HL-60 (cell line): ENCODE results near the gene CNNM3.

Source experiments
- DNase-seq, 2 experiments: peaks; one replicate each; pipeline ENCODE4 v3.0.0-alpha.2; 2010 to 2020; ENCODE audit warnings: low read depth in 1 of 2, low spot score in 1 of 2
- H3K27ac ChIP-seq: fragments of 250-450 bp; sonication (Bioruptor Pico); replicated peaks from 2 replicates; pipeline ENCODE4 v1.5.1; 2020; ENCODE audit warnings: mild to moderate bottlenecking, moderate library complexity
- H3K27me3 ChIP-seq: fragments of 250-450 bp; sonication (Bioruptor Pico); 2 replicates; pipeline ENCODE4 v1.5.1; 2021; ENCODE audit warnings: mild to moderate bottlenecking, moderate library complexity; ENCODE audit not compliant: insufficient read depth, poor library complexity, severe bottlenecking
- H3K4me3 ChIP-seq: replicated peaks from 2 replicates; pipeline ENCODE4 v1.5.1; 2011; ENCODE audit warnings: mild to moderate bottlenecking, control low read depth, low read length; ENCODE audit not compliant: insufficient read depth
- CTCF ChIP-seq: IDR thresholded peaks from one replicate; pipeline ENCODE4 v1.5.1; 2011; ENCODE audit warnings: low read length, control low read depth, inconsistent platforms; ENCODE audit not compliant: insufficient read depth
- GABPA ChIP-seq: IDR thresholded peaks from 2 replicates; pipeline ENCODE4 v1.6.1; 2012; ENCODE audit warnings: low read depth
- POLR2AphosphoS5 ChIP-seq: IDR thresholded peaks from 2 replicates; pipeline ENCODE4 v1.6.1; 2012; ENCODE audit warnings: low read depth
- REST ChIP-seq: IDR thresholded peaks from 2 replicates; pipeline ENCODE4 v1.6.1; 2012; ENCODE audit warnings: low read depth; ENCODE audit not compliant: insufficient replicate concordance
- SPI1 ChIP-seq: IDR thresholded peaks from 2 replicates; pipeline ENCODE4 v1.6.1; 2012; ENCODE audit warnings: low read depth, mild to moderate bottlenecking, borderline replicate concordance

Gene CNNM3

GRCh38 chr2:96870626-96871255 is 54.7 kb downstream of the CNNM3 start:
- TF ChIP-seq CTCF (no peak), POLR2AphosphoS5 (no peak), GABPA (no peak), SPI1 (no peak), REST (no peak)
- Histone ChIP-seq H3K4me3 (no peak overlapping the region), H3K27me3 (peaks cover 26% of the 10 kb centered on the region), H3K27ac (no peak overlapping the region)
- DNase-seq: no peak

GRCh38 chr2:96872591-96873349 is 56.7 kb downstream of the CNNM3 start:
- no peak overlapping the region for H3K4me3 ChIP-seq
- TF ChIP-seq CTCF (no peak), POLR2AphosphoS5 (no peak), REST (no peak)
- peaks cover 26% of the 10 kb centered on the region for H3K27me3 ChIP-seq
- DNase-seq: no peak
- no peak overlapping the region for H3K27ac ChIP-seq

- no peak overlapping the region for H3K4me3 ChIP-seq
- H3K27me3 ChIP-seq: peaks cover 26% of the 10 kb centered on the region
- no peak for DNase-seq
- TF ChIP-seq REST (no peak), GABPA (no peak), CTCF (no peak), POLR2AphosphoS5 (no peak), SPI1 (no peak)
- H3K27ac ChIP-seq: no peak overlapping the region
These were observed 57.6 kb downstream of the CNNM3 start for GRCh38 chr2:96873651-96874096.
